Measurements from ENCODE around the gene ABL2.
"Not testable (repeated sequence)": the region's sequence is repeated elsewhere in the genome, so short reads cannot be mapped to it uniquely, and the experiment has no call there.

Gene ABL2

DNA sequence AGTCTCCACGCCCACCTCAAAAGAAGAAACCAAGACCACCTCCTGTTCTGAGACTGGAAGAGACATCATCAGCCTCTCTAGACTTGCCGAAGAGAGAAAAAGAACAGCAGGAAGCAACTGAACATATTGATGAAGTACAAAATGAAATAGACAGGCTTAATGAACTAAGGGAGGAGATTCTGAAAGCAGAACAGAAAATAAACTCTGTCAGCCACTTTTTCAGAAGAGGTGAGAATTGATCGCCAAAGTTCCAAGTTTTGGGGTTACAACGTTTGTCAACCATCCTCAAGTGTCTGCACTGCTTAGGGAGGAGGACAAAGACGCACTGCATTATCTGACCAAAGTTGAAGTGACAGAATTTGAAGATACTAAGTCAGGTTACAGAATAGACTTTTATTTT is 45.6 kb downstream of the ABL2 start:
- Mint-ChIP-seq H3K4me1 (peaks cover 10% of the 10 kb centered on the region), H3K27ac (no peak overlapping the region), H3K27me3 (ENCODE audit: low read depth) (no peaks in the 10 kb centered on the region), H3K9me3 (no peaks in the 10 kb centered on the region), H3K36me3 (ENCODE audit: low read depth) (no peaks in the 10 kb centered on the region), H3K4me3 (no peak overlapping the region)
- TF ChIP-seq, protein P1, sequence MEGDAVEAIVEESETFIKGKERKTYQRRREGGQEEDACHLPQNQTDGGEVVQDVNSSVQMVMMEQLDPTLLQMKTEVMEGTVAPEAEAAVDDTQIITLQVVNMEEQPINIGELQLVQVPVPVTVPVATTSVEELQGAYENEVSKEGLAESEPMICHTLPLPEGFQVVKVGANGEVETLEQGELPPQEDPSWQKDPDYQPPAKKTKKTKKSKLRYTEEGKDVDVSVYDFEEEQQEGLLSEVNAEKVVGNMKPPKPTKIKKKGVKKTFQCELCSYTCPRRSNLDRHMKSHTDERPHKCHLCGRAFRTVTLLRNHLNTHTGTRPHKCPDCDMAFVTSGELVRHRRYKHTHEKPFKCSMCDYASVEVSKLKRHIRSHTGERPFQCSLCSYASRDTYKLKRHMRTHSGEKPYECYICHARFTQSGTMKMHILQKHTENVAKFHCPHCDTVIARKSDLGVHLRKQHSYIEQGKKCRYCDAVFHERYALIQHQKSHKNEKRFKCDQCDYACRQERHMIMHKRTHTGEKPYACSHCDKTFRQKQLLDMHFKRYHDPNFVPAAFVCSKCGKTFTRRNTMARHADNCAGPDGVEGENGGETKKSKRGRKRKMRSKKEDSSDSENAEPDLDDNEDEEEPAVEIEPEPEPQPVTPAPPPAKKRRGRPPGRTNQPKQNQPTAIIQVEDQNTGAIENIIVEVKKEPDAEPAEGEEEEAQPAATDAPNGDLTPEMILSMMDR (IDR thresholded peaks at IDR 0.05; ENCODE audit: unreplicated experiment in 3 of 3), result no peak

DNA sequence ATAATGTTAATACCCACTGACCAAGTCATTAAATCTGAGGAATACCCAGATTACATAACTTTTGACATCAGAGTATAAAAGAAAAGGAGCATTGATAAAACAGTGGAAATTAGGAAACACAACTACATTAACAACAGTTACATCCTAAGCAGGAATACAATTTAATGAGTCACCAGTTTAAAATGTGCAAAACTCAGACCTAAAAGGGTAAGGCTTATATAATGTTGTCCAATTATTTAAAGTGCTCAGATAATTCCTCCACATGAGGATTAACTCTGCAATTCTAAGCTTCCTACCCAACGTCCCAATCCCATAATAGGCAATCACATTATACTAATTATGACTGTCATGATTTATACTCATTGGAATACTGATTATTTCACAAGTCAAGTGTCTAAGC is 50.5 kb downstream of the ABL2 start:
- H3K36me3 Mint-ChIP-seq (ENCODE audit: low read depth), result no peaks in the 10 kb centered on the region
- no peaks in the 10 kb centered on the region for H3K27me3 Mint-ChIP-seq (ENCODE audit: low read depth)
- H3K4me1 Mint-ChIP-seq, result peaks cover 20% of the 10 kb centered on the region
- H3K4me3 Mint-ChIP-seq, result no peak overlapping the region
- no peaks in the 10 kb centered on the region for H3K9me3 Mint-ChIP-seq
- TF ChIP-seq, protein P1 (IDR thresholded peaks at IDR 0.05; ENCODE audit: unreplicated experiment in 3 of 3), result no peak
- no peak overlapping the region for H3K27ac Mint-ChIP-seq

DNA sequence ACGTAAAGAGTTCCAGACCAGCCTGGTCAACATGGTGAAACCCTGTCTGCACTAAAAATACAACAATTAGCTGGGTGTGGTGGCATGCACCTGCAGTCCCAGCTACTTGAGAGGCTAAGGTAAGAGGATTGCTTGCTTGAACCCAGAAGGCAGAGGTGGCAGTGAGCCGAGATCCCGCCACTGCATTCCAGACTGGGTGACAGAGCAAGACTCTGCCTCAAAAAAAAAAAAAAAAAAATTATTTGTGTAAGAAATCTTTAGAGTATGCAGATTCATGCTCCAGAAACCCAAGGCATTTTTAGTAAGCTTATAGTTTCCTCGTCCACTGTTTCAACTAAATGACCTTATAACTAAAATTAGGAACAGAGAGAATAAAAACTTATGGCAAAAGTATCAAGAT is 51.3 kb downstream of the ABL2 start:
- Mint-ChIP-seq H3K4me3 (no peak overlapping the region), H3K36me3 (ENCODE audit: low read depth) (no peaks in the 10 kb centered on the region), H3K27ac (no peak overlapping the region), H3K4me1 (peaks cover 20% of the 10 kb centered on the region), H3K27me3 (ENCODE audit: low read depth) (no peaks in the 10 kb centered on the region), H3K9me3 (no peaks in the 10 kb centered on the region)
- TF ChIP-seq, protein P1 (IDR thresholded peaks at IDR 0.05; ENCODE audit: unreplicated experiment in 3 of 3), result no peak

DNA sequence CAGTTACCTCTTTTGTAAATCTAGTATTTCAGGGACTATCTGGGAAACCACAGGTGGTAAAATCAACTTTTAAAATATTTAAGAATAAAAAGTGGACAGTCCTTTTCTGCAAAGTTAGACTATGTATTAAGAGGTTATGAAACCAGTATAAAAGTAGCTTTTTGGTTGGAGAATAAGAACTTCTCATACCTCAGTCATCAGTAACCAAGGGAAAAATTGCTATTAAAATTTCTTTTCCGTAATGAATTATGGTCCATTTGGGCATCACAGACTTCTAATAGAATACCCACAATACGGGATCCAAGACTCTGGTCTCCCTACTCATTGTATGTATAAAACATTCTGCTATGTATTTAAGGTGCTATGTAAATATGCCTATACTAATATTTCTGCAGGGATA is 51.9 kb downstream of the ABL2 start:
- TF ChIP-seq, protein P1 (IDR thresholded peaks at IDR 0.05; ENCODE audit: unreplicated experiment in 3 of 3), result no peak
- no peak overlapping the region for H3K4me3 Mint-ChIP-seq
- peaks cover 20% of the 10 kb centered on the region for H3K4me1 Mint-ChIP-seq
- H3K9me3 Mint-ChIP-seq, result no peaks in the 10 kb centered on the region
- no peaks in the 10 kb centered on the region for H3K27me3 Mint-ChIP-seq (ENCODE audit: low read depth)
- no peak overlapping the region for H3K27ac Mint-ChIP-seq
- no peaks in the 10 kb centered on the region for H3K36me3 Mint-ChIP-seq (ENCODE audit: low read depth)

DNA sequence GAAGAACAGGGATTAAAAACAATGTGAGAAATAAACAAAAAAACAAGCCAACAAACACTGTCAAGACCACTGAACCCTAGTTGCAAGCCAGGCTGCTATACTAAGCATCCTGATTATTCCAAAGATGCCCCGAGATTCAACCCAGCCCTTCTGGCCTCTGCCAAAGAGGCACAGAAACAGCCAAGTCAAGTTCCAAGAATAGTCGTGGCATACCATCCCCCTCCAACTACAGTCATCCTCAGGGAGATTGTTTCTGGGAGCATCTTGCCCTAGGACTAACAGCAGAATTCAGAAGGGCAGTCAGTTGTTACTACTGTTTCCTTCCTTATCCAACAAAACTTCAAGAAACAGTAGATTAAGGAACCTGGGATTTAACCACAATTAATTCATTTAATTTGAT is 52.3 kb downstream of the ABL2 start:
- no peaks in the 10 kb centered on the region for H3K9me3 Mint-ChIP-seq
- H3K27ac Mint-ChIP-seq, result no peak overlapping the region
- TF ChIP-seq, protein P1 (IDR thresholded peaks at IDR 0.05; ENCODE audit: unreplicated experiment in 3 of 3), result no peak
- H3K4me1 Mint-ChIP-seq, result peaks cover 20% of the 10 kb centered on the region
- H3K4me3 Mint-ChIP-seq, result no peak overlapping the region
- H3K27me3 Mint-ChIP-seq (ENCODE audit: low read depth), result no peaks in the 10 kb centered on the region
- H3K36me3 Mint-ChIP-seq (ENCODE audit: low read depth), result no peaks in the 10 kb centered on the region

DNA sequence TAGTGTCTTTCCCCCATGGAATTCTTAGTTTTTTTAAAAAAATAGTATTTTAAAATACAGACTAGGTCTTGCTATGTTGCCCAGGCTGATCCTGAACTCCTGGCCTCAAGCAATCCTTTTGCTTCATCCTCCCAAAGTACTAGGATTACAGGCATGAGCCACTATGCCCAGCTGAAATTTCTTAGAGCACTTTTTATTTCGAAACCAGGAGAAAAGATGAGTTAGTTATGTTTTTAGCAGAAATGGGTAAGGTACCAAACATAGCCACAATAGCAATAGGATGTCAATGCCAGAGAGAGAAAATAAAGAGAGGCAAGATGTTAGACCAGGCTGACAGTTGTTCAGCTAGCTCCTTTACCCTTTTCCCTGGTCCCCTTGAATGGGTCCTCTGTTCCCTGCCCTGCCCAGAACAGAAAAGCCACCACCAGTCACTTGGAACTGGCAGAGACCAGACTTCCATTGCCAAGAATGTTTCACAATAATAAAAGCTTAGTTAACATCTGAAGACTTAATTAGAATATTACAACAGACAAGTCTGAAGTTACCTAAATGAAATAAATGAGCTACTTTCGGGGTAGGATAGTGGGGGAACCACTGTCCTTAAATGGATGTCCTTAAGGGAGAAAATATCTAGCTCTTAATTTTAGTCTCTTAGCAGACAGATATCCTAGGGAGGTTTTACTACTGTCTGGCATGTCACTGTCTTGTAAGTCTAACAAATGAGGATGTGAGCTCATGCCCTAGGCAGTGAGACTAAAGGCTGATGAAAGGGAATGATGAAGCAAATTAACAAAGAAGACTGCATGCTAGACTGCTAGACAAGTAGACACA is 54.3 kb downstream of the ABL2 start:
- Mint-ChIP-seq H3K36me3 (ENCODE audit: low read depth) (no peaks in the 10 kb centered on the region), H3K9me3 (no peaks in the 10 kb centered on the region), H3K4me1 (peaks cover 16% of the 10 kb centered on the region), H3K27me3 (ENCODE audit: low read depth) (no peaks in the 10 kb centered on the region), H3K27ac (peak overlapping the region in 2 of 3 experiments; percentile 47 to 54), H3K4me3 (no peak overlapping the region)
- TF ChIP-seq, protein P1 (IDR thresholded peaks at IDR 0.05; ENCODE audit: unreplicated experiment in 3 of 3), result no peak

DNA sequence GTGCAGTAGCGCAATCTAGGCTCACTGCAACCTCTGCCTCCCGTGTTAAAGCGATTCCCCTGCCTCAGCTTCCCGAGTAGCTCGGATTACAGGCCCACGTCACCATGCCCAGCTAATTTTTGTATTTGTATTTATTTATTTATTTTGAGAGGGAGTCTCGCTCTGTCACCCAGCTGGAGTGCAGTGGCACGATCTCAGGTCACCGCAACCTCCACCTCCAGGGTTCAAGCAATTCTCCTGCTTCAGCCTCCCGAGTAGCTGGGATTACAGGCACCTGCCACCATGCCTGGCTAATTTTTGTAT is 59.1 kb downstream of the ABL2 start:
- not testable (repeated sequence) for H3K36me3 Mint-ChIP-seq (ENCODE audit: low read depth); H3K4me3 Mint-ChIP-seq; H3K27ac Mint-ChIP-seq; H3K27me3 Mint-ChIP-seq (ENCODE audit: low read depth); H3K9me3 Mint-ChIP-seq
- peaks cover 35% of the 10 kb centered on the region for H3K4me1 Mint-ChIP-seq

Data from nephron (organoid).